Renal cortex interstitium (tissue), 11 donors: ENCODE data around the gene SARS1. TPM values are rescaled to one million over a fixed set of nuclear protein-coding genes. Genes with fewer than 3 reads are reported as not detected.

Experiments
- DNase-seq, 11 donors: peaks; one replicate each; pipeline ENCODE4 v3.0.0-alpha.2; 2013; ENCODE audit warnings: low read depth in 9 of 11, low spot score in 4 of 11; ENCODE audit errors: extremely low read depth in 1 of 11
- polyA plus RNA-seq, 3 donors: library from polyadenylated mRNA; unstranded; fragments of 120-200 nt; gene quantifications; one replicate each; pipeline ENCODE4 v1.2.1, GENCODE V29; 2013; ENCODE audit not compliant: insufficient read length in 3 of 3

SARS1 gene
- polyA plus RNA-seq, 3 donors: 132 to 148 (median 139) TPM

- DNase-seq: no peak
Measured at GRCh38 chr1:109187127-109187526, 26.6 kb upstream of the SARS1 start.

GRCh38 chr1:109188200-109188599, 25.5 kb upstream of the SARS1 start:
- no peak for DNase-seq

GRCh38 chr1:109188781-109189180, 24.9 kb upstream of the SARS1 start:
- no peak for DNase-seq

- no peak for DNase-seq
Measured at GRCh38 chr1:109190189-109190588, 23.5 kb upstream of the SARS1 start.

- DNase-seq: no peak
Measured at GRCh38 chr1:109191377-109191776, 22.3 kb upstream of the SARS1 start.

GRCh38 chr1:109191891-109192290, 21.8 kb upstream of the SARS1 start:
- DNase-seq: no peak

GRCh38 chr1:109192433-109192832, 21.3 kb upstream of the SARS1 start:
- no peak for DNase-seq

- no peak for DNase-seq
Measured at GRCh38 chr1:109193653-109194590, 19.8 kb upstream of the SARS1 start.

- DNase-seq: no peak
Measured at GRCh38 chr1:109197158-109198042, 16.3 kb upstream of the SARS1 start.

- no peak for DNase-seq
Measured at GRCh38 chr1:109198043-109198695, 15.5 kb upstream of the SARS1 start.

- DNase-seq: no peak
Measured at GRCh38 chr1:109198745-109199144, 15.0 kb upstream of the SARS1 start.

- DNase-seq: no peak
Measured at GRCh38 chr1:109199710-109200109, 14.0 kb upstream of the SARS1 start.

GRCh38 chr1:109201123-109201703, 12.5 kb upstream of the SARS1 start:
- no peak for DNase-seq

- no peak for DNase-seq
Measured at GRCh38 chr1:109204484-109204883, 9.2 kb upstream of the SARS1 start.

- no peak for DNase-seq
Measured at GRCh38 chr1:109206339-109206738, 7.4 kb upstream of the SARS1 start.

GRCh38 chr1:109207467-109208103, 6.1 kb upstream of the SARS1 start:
- no peak for DNase-seq

GRCh38 chr1:109208394-109208793, 5.3 kb upstream of the SARS1 start:
- DNase-seq: no peak

- no peak for DNase-seq
Measured at GRCh38 chr1:109208836-109209463, 4.8 kb upstream of the SARS1 start.
